Psoas muscle (tissue), 8 donors: ENCODE results near the gene PTPN9. TPM values are rescaled to one million over a fixed set of nuclear protein-coding genes. Genes with fewer than 3 reads are reported as not detected.
A peak's percentile ranks its signal among the peaks of the same experiment; 100 is the strongest.
"Not testable (repeated sequence)": the region's sequence is repeated elsewhere in the genome, so short reads cannot be mapped to it uniquely, and the experiment has no call there.

Experiments
- ATAC-seq, 4 donors: fragments of 200-7000 bp; cut with Tn5 transposase; one replicate each; pipeline ENCODE4 v1.9.1; 2020; ENCODE audit warnings: moderate library complexity in 3 of 4, mild to moderate bottlenecking in 2 of 4
- DNase-seq, 2 donors: peaks; one replicate each; pipeline ENCODE4 v3.0.0-alpha.2; 2020
- H3K27ac ChIP-seq: fragments of 200-600 bp; one replicate; pipeline ENCODE4 v1.8.0; 2022
- H3K27me3 ChIP-seq, 3 donors: fragments of 200-600 bp in 1 of 3; one replicate each; pipeline versions ENCODE4 v1.6.1 to v1.8.0; 2013 to 2022; ENCODE audit warnings: low read length in 2 of 3, mild to moderate bottlenecking in 2 of 3, moderate library complexity in 1 of 3; ENCODE audit not compliant: insufficient read depth in 3 of 3
- H3K36me3 ChIP-seq, 2 donors: fragments of 200-600 bp in 1 of 2; one replicate each; pipeline versions ENCODE4 v1.6.1 to v1.8.0; 2013 to 2022; ENCODE audit warnings: low read depth in 1 of 2, mild to moderate bottlenecking in 1 of 2, moderate library complexity in 1 of 2; ENCODE audit not compliant: insufficient read depth in 1 of 2
- H3K4me1 ChIP-seq: fragments of 200-600 bp; one replicate; pipeline ENCODE4 v1.8.0; 2022
- H3K4me3 ChIP-seq: fragments of 200-600 bp; one replicate; pipeline ENCODE4 v1.8.0; 2022; ENCODE audit warnings: mild to moderate bottlenecking
- H3K9me3 ChIP-seq: fragments of 200-600 bp; one replicate; pipeline ENCODE4 v1.8.0; 2022
- CTCF ChIP-seq: fragments of 200-600 bp; IDR thresholded peaks from one replicate; pipeline ENCODE4 v1.8.0; 2022; ENCODE audit warnings: antibody characterized with exemption
- WGBS, 3 donors: extraction: QIAGEN DNeasy Blood & Tissue Kit; methylation state at CpG; one replicate each; pipeline versions ENCODE4 v1.1.6 to v1.1.7; 2013; 5-methylcytosine and 5-hydroxymethylcytosine counted together
- intact Hi-C, 2 donors: fragments of 100-400 bp; cut with DNase I; formaldehyde crosslinking; loops; one replicate each; pipeline versions ENCODE4 v1.11.0 to v1.14.2; 2022
- polyA plus RNA-seq, 3 donors: library from polyadenylated mRNA; stranded (reverse); fragments of 200-250 nt; gene quantifications; one replicate each; pipeline ENCODE4 v1.2.3, GENCODE V29; 2013
- total RNA-seq, 4 donors: library from RNA; stranded (reverse); fragmentation: NEBNext Ultra II Directional in 2 of 4; extraction: Animal tissue kit (Norgen Biotek cat#: 25700) in 2 of 4; gene quantifications; one replicate each; pipeline versions ENCODE4 v1.2.1 to v1.2.4, GENCODE V29; 2021 to 2023
- donor health status: healthy with polysubstance abuse.
- donor health status: DM: no; HTN: no; CAD: no; lungs with moderate emphysema.
- donor health status: Bipolar disorder and iron deficiency.
- donor health status: healthy.
- donor health status: DM: yes; HTN: yes; CAD: no.
- donor health status: DM: no; HTN: no; CAD: no.
- donor health status: DM: no; HTN: no; CAD: no.
- donor health status: DM: yes; HTN: yes; CAD: no.

The PTPN9 gene
- total and polyA plus RNA-seq, 7 donors = 2.3 to 6.9 (median 5.5) TPM

- Histone ChIP-seq H3K27me3 (no peaks in the 10 kb centered on the region), H3K9me3 (no peaks in the 10 kb centered on the region), H3K36me3 (peaks cover 0 to 8% of the 10 kb centered on the region in 2 donors), H3K4me3 (peak overlapping the region; percentile 96), H3K27ac (peak overlapping the region; percentile 99), H3K4me1 (peaks cover 25% of the 10 kb centered on the region)
- peak; percentile 41 to 55 (median 50) for ATAC-seq
- peak; percentile 96 to 99 for DNase-seq
- no peak for TF ChIP-seq CTCF
- intact Hi-C loops = loop anchor here (2.0 kb wide), 1 partner anchor 82 kb away; the partner anchor contains the start of gene MAN2C1 (in 2 of the 2)
- 0 to 1% (median 1%) methylated on average over 28 to 62 of the region's 62 CpGs for WGBS, 3 donors
Measured at GRCh38 chr15:75450307-75451201, 128.6 kb downstream of the PTPN9 start.

- ATAC-seq = no peak
- 45 to 56% (median 50%) methylated on average over 14 of the region's 14 CpGs for WGBS, 3 donors
- Histone ChIP-seq H3K36me3 (peaks cover 0 to 8% of the 10 kb centered on the region in 2 donors), H3K9me3 (no peaks in the 10 kb centered on the region), H3K4me1 (peaks cover 25% of the 10 kb centered on the region), H3K4me3 (peak overlapping the region; percentile 96), H3K27me3 (no peaks in the 10 kb centered on the region), H3K27ac (peak overlapping the region; percentile 99)
- TF ChIP-seq CTCF = no peak
- intact Hi-C loops = loop anchor here (2.0 kb wide), 1 partner anchor 81 kb away; the partner anchor contains the start of gene MAN2C1 (in 2 of the 2)
- no peak for DNase-seq
Measured at GRCh38 chr15:75449585-75450306, 129.4 kb downstream of the PTPN9 start.

- intact Hi-C loops, H3K27ac ChIP-seq, DNase-seq, H3K4me3 ChIP-seq, ATAC-seq, H3K27me3 ChIP-seq, H3K9me3 ChIP-seq: not testable (repeated sequence)
- 84 to 87% (median 84%) methylated on average over 13 of the region's 13 CpGs for WGBS, 3 donors
- Histone ChIP-seq H3K4me1 (peaks cover 25% of the 10 kb centered on the region), H3K36me3 (peaks cover 0 to 11% of the 10 kb centered on the region in 2 donors)
Measured at GRCh38 chr15:75448171-75448570, 130.9 kb downstream of the PTPN9 start.

- no peak for DNase-seq
- 77 to 86% (median 80%) methylated on average over 3 of the region's 3 CpGs for WGBS, 3 donors
- Histone ChIP-seq H3K27ac (no peak overlapping the region), H3K27me3 (no peaks in the 10 kb centered on the region), H3K4me3 (no peak overlapping the region), H3K9me3 (no peaks in the 10 kb centered on the region), H3K4me1 (peaks cover 25% of the 10 kb centered on the region), H3K36me3 (peaks cover 0 to 15% of the 10 kb centered on the region in 2 donors)
- TF ChIP-seq CTCF = no peak
- ATAC-seq = no peak
- intact Hi-C loops = no loop called here
Measured at GRCh38 chr15:75446151-75446550, 133.0 kb downstream of the PTPN9 start.

- H3K27ac ChIP-seq, H3K4me3 ChIP-seq, H3K27me3 ChIP-seq, ATAC-seq, H3K9me3 ChIP-seq, DNase-seq, intact Hi-C loops: not testable (repeated sequence)
- H3K4me1 ChIP-seq = peaks cover 25% of the 10 kb centered on the region
- 82 to 89% (median 85%) methylated on average over 10 of the region's 10 CpGs for WGBS, 3 donors
- peaks cover 0 to 15% of the 10 kb centered on the region in 2 donors for H3K36me3 ChIP-seq
Measured at GRCh38 chr15:75445324-75445723, 133.8 kb downstream of the PTPN9 start.

- DNase-seq, intact Hi-C loops, H3K9me3 ChIP-seq, H3K27ac ChIP-seq, H3K27me3 ChIP-seq, ATAC-seq, H3K4me3 ChIP-seq: not testable (repeated sequence)
- 94 to 97% (median 96%) methylated on average over 8 of the region's 8 CpGs for WGBS, 3 donors
- Histone ChIP-seq H3K4me1 (peaks cover 16% of the 10 kb centered on the region), H3K36me3 (peaks cover 0 to 15% of the 10 kb centered on the region in 2 donors)
Measured at GRCh38 chr15:75443972-75444453, 135.1 kb downstream of the PTPN9 start.
